ENCODE data around the gene RGS6. TPM values are rescaled to one million over a fixed set of nuclear protein-coding genes. Genes with fewer than 3 reads are reported as not detected.
A peak's percentile ranks its signal among the peaks of the same experiment; 100 is the strongest.

Gene RGS6
- total RNA-seq, 1 donor: not detected

GRCh38 chr14:72541546-72541945 lies 609.3 kb downstream of the RGS6 start:
- Histone ChIP-seq H3K4me3 (ENCODE audit: insufficient read depth, low read length) (no peak overlapping the region), H2AFZ (ENCODE audit: low read length) (no peak overlapping the region), H3K36me3 (ENCODE audit: insufficient read depth, low read length) (no peaks in the 10 kb centered on the region), H3K27me3 (ENCODE audit: insufficient read depth, low read length) (peaks cover 3% of the 10 kb centered on the region), H3K4me2 (ENCODE audit: insufficient read depth, low read length) (no peak overlapping the region), H3K4me1 (ENCODE audit: insufficient read depth, low read length) (peaks cover 4% of the 10 kb centered on the region), H3K9me3 (ENCODE audit: low read depth, low read length) (no peaks in the 10 kb centered on the region), H3K27ac (ENCODE audit: low read depth, low read length) (no peak overlapping the region), H4K20me1 (ENCODE audit: insufficient read depth, low read length) (no peaks in the 10 kb centered on the region), H3K79me2 (ENCODE audit: insufficient read depth, low read length) (no peaks in the 10 kb centered on the region)
- no peak for DNase-seq (ENCODE audit: insufficient read length, low spot score, missing footprints)
- no peak for TF ChIP-seq CTCF (IDR thresholded peaks at IDR 0.05; ENCODE audit: extremely low read depth, low read depth, low read length)

- Histone ChIP-seq H3K9me3 (ENCODE audit: low read depth, low read length) (no peaks in the 10 kb centered on the region), H3K36me3 (ENCODE audit: insufficient read depth, low read length) (no peaks in the 10 kb centered on the region), H2AFZ (ENCODE audit: low read length) (no peak overlapping the region), H3K79me2 (ENCODE audit: insufficient read depth, low read length) (no peaks in the 10 kb centered on the region), H3K27me3 (ENCODE audit: insufficient read depth, low read length) (no peaks in the 10 kb centered on the region), H4K20me1 (ENCODE audit: insufficient read depth, low read length) (no peaks in the 10 kb centered on the region), H3K4me3 (ENCODE audit: insufficient read depth, low read length) (no peak overlapping the region), H3K27ac (ENCODE audit: low read depth, low read length) (no peak overlapping the region), H3K4me1 (ENCODE audit: insufficient read depth, low read length) (peaks cover 4% of the 10 kb centered on the region), H3K4me2 (ENCODE audit: insufficient read depth, low read length) (no peak overlapping the region)
- no peak for TF ChIP-seq CTCF (IDR thresholded peaks at IDR 0.05; ENCODE audit: extremely low read depth, low read depth, low read length)
- peak; percentile 8 for DNase-seq (ENCODE audit: insufficient read length, low spot score, missing footprints)
These were observed 611.1 kb downstream of the RGS6 start for GRCh38 chr14:72543341-72543740.

- Histone ChIP-seq H3K4me1 (ENCODE audit: insufficient read depth, low read length) (peaks cover 10% of the 10 kb centered on the region), H3K27ac (ENCODE audit: low read depth, low read length) (no peak overlapping the region), H4K20me1 (ENCODE audit: insufficient read depth, low read length) (no peaks in the 10 kb centered on the region), H3K4me3 (ENCODE audit: insufficient read depth, low read length) (no peak overlapping the region), H3K36me3 (ENCODE audit: insufficient read depth, low read length) (no peaks in the 10 kb centered on the region), H2AFZ (ENCODE audit: low read length) (no peak overlapping the region), H3K9me3 (ENCODE audit: low read depth, low read length) (no peaks in the 10 kb centered on the region), H3K4me2 (ENCODE audit: insufficient read depth, low read length) (no peak overlapping the region), H3K79me2 (ENCODE audit: insufficient read depth, low read length) (no peaks in the 10 kb centered on the region), H3K27me3 (ENCODE audit: insufficient read depth, low read length) (no peaks in the 10 kb centered on the region)
- DNase-seq (ENCODE audit: insufficient read length, low spot score, missing footprints): peak; percentile 42
- no peak for TF ChIP-seq CTCF (IDR thresholded peaks at IDR 0.05; ENCODE audit: extremely low read depth, low read depth, low read length)
These were observed 612.6 kb downstream of the RGS6 start for GRCh38 chr14:72544615-72545387.

GRCh38 chr14:72545411-72546311 lies 613.4 kb downstream of the RGS6 start:
- Histone ChIP-seq H3K79me2 (ENCODE audit: insufficient read depth, low read length) (no peaks in the 10 kb centered on the region), H3K27me3 (ENCODE audit: insufficient read depth, low read length) (no peaks in the 10 kb centered on the region), H4K20me1 (ENCODE audit: insufficient read depth, low read length) (no peaks in the 10 kb centered on the region), H3K4me2 (ENCODE audit: insufficient read depth, low read length) (no peak overlapping the region), H3K27ac (ENCODE audit: low read depth, low read length) (no peak overlapping the region), H3K9me3 (ENCODE audit: low read depth, low read length) (no peaks in the 10 kb centered on the region), H3K36me3 (ENCODE audit: insufficient read depth, low read length) (no peaks in the 10 kb centered on the region), H2AFZ (ENCODE audit: low read length) (no peak overlapping the region), H3K4me3 (ENCODE audit: insufficient read depth, low read length) (no peak overlapping the region), H3K4me1 (ENCODE audit: insufficient read depth, low read length) (peaks cover 10% of the 10 kb centered on the region)
- TF ChIP-seq CTCF (IDR thresholded peaks at IDR 0.05; ENCODE audit: extremely low read depth, low read depth, low read length): no peak
- DNase-seq (ENCODE audit: insufficient read length, low spot score, missing footprints): peak; percentile 57

Data from osteoblast (primary cell).